Tibial artery (tissue), 4 donors: Measurements from ENCODE around the gene CKLF.
"Not testable (repeated sequence)": the region's sequence is repeated elsewhere in the genome, so short reads cannot be mapped to it uniquely, and the experiment has no call there.

Source experiments
- DNase-seq, 2 donors: peaks; one replicate each; pipeline ENCODE4 v3.0.0-alpha.2; 2019
- H3K27ac ChIP-seq, 2 donors: fragments of 200-600 bp; sonication (generic) in 1 of 2; 1 replicate in 1 of 2; 2 replicates in 1 of 2; pipeline ENCODE4 v1.5.1; 2018 to 2019; ENCODE audit warnings: mild to moderate bottlenecking in 1 of 2
- H3K27me3 ChIP-seq, 2 donors: fragments of 200-600 bp; sonication (generic) in 1 of 2; one replicate each; pipeline versions ENCODE4 v1.5.1 to v1.6.0; 2016 to 2019
- H3K36me3 ChIP-seq, 3 donors: fragments of 200-600 bp; sonication (generic) in 2 of 3; one replicate each; pipeline ENCODE4 v1.5.1; 2016 to 2019; ENCODE audit warnings: mild to moderate bottlenecking in 2 of 3
- H3K4me1 ChIP-seq, 4 donors: fragments of 200-600 bp; sonication (generic) in 2 of 4; 1 replicate in 3 of 4; 2 replicates in 1 of 4; pipeline ENCODE4 v1.5.1; 2016 to 2019
- H3K4me3 ChIP-seq, 2 donors: fragments of 200-600 bp; sonication (generic) in 1 of 2; 1 replicate in 1 of 2; 2 replicates in 1 of 2; pipeline ENCODE4 v1.5.1; 2018 to 2019; ENCODE audit warnings: mild to moderate bottlenecking in 2 of 2
- H3K9me3 ChIP-seq, 3 donors: fragments of 200-600 bp; sonication (generic) in 1 of 3; one replicate each; pipeline ENCODE4 v1.5.1; 2016 to 2019
- intact Hi-C: fragments of 100-400 bp; cut with DNase I; formaldehyde crosslinking; loops from one replicate; pipeline ENCODE4 v1.15.0; 2023; ENCODE audit warnings: low total_unique reads
- TF ChIP-seq, protein P1 (sequence below), 2 experiments: fragments of 200-600 bp in 1 of 2; fragments of 450-650 bp in 1 of 2; IDR thresholded peaks; one replicate each; pipeline ENCODE4 v1.5.1; 2017 to 2019; ENCODE audit warnings: antibody characterized with exemption in 2 of 2, mild to moderate bottlenecking in 1 of 2, moderate library complexity in 1 of 2

CKLF gene

DNA sequence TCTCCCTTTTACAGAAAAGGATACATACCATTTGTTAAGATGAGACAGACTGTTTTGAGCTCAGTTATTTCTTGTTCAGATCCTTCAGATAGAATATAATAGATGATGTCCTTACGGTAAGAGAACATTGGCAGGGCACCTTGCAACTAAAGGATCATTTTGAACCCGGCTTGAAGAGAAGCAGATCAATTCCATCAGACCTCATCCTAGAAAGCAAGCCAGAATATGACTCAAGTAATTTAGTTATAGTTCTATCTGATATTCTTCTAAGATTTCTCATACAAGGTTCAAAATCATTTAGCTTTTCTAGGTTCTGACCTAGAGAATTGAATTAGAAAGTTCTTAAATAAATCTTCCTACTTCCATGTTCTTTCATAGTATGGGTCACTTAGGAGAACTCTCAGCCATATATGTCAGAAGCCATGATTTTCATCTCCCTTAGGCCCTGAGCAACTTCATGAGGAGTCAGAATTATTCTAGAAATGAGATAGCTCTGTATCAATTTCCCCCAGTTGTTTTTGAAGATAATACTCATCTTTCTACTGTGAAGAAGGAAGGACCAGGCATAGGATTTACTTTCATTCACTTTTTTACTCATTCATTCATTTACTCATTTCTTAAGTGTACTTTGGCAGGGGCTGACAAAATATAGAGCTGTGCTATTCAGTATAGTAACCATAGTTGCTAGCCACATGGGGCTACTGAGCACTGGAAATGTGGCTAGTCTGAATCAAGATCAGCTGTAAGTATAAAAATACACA is 11.4 kb downstream of the CKLF start:
- intact Hi-C loops = no loop called here
- Histone ChIP-seq H3K9me3 (no peaks in the 10 kb centered on the region), H3K27ac (no peak overlapping the region), H3K4me3 (no peak overlapping the region), H3K36me3 (peaks cover 12 to 44% (median 21%) of the 10 kb centered on the region in 3 donors), H3K27me3 (no peaks in the 10 kb centered on the region), H3K4me1 (peaks cover 0 to 4% (median 0%) of the 10 kb centered on the region in 4 donors)
- DNase-seq = no peak
- TF ChIP-seq, protein P1, sequence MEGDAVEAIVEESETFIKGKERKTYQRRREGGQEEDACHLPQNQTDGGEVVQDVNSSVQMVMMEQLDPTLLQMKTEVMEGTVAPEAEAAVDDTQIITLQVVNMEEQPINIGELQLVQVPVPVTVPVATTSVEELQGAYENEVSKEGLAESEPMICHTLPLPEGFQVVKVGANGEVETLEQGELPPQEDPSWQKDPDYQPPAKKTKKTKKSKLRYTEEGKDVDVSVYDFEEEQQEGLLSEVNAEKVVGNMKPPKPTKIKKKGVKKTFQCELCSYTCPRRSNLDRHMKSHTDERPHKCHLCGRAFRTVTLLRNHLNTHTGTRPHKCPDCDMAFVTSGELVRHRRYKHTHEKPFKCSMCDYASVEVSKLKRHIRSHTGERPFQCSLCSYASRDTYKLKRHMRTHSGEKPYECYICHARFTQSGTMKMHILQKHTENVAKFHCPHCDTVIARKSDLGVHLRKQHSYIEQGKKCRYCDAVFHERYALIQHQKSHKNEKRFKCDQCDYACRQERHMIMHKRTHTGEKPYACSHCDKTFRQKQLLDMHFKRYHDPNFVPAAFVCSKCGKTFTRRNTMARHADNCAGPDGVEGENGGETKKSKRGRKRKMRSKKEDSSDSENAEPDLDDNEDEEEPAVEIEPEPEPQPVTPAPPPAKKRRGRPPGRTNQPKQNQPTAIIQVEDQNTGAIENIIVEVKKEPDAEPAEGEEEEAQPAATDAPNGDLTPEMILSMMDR (IDR thresholded peaks at IDR 0.05) = no peak

DNA sequence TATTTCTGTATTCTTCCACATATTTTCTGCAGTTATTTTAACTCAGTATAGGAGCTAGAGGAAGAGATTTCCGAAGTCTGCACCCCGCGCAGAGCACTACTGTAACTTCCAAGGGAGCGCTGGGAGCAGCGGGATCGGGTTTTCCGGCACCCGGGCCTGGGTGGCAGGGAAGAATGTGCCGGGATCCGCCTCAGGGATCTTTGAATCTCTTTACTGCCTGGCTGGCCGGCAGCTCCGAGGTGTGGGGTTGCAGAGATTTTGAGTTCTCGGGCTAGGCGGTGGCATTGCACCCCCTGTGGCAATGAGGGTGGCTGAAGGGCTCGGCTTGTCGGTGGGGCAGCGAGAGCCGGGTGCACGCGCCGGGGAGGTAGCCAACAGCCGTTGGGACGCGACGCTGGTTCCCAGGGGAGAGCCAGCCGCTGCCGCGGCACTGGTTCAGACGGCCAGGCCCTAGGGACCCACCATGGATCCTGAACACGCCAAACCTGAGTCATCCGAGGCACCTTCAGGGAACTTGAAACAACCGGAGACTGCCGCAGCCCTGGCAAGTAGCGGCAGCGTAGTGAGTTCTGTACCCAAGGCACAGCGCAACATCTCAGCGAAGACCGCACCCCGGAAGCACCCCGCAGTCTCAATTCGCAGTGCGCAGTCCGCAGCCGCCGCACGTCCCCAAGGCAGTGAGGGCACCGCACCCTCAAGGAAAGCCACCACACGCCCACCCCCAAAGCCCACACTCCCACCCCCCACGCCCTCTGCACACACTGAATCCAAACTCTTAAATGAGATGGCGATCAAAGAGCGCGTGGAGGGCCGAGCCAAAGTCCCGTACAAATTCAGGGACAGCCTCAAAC is 13.9 kb downstream of the CKLF start, which contains the start of gene CMTM1:
CMTM1 (plus strand) TSS at position 389 of the 851 bp plus-strand sequence; CDS start at position 464, 75 bp downstream.
- Histone ChIP-seq H3K4me1 (peaks cover 0 to 16% (median 0%) of the 10 kb centered on the region in 4 donors), H3K27me3 (no peaks in the 10 kb centered on the region), H3K36me3 (peaks cover 12 to 37% (median 21%) of the 10 kb centered on the region in 3 donors)

DNA sequence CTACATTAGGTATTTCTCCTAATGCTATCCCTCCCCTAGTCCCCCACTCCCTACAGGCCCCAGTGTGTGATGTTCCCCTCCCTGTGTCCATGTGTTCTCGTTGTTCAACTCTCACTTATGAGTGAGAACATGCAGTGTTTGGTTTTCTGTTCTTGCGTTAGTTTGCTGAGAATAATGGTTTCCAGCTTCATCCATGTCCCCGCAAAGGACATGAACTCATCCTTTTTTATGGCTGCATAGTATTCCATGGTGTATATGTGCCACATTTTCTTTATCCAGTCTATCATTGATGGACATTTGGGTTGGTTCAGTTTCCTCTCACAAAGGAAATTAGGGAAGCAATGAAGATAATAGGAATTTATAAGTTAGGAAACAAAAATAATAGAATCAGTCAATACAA is 14.9 kb downstream of the CKLF start:
- H3K9me3 ChIP-seq, DNase-seq, H3K27me3 ChIP-seq, H3K4me3 ChIP-seq, intact Hi-C loops, H3K27ac ChIP-seq: not testable (repeated sequence)
- peaks cover 0 to 16% (median 0%) of the 10 kb centered on the region in 4 donors for H3K4me1 ChIP-seq
- H3K36me3 ChIP-seq = peaks cover 12 to 37% (median 21%) of the 10 kb centered on the region in 3 donors

More for the DNA sequence above, 13.9 kb downstream of the CKLF start, which contains the start of gene CMTM1:
- TF ChIP-seq, protein P1 (IDR thresholded peaks at IDR 0.05) = no peak
- intact Hi-C loops = no loop called here
- H3K9me3 ChIP-seq = no peaks in the 10 kb centered on the region
- H3K27ac ChIP-seq = no peak within 1 kb of the TSS
- no peak within 1 kb of the TSS for H3K4me3 ChIP-seq
- no peak for DNase-seq

DNA sequence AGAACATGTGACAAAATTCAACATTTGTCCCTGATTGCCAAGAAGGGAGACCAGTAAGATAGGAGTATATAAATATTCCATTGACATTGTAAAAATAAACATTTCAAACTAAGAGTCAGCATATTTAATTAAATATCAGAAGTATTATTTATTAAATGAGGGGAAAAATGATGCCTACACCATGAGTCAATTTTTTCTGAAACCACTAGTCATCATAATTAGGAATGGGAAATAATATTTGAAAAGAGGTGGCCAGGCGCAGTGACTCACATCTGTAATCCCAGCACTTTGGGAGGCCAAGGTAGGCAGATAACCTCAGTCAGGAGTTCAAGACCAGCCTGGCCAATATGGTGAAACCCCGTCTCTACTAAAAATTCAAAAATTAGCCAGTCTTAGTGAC is 16.0 kb downstream of the CKLF start:
- Histone ChIP-seq H3K27ac (no peak overlapping the region), H3K36me3 (peaks cover 12 to 32% (median 21%) of the 10 kb centered on the region in 3 donors), H3K4me3 (no peak overlapping the region), H3K27me3 (no peaks in the 10 kb centered on the region), H3K9me3 (no peaks in the 10 kb centered on the region), H3K4me1 (peaks cover 0 to 16% (median 0%) of the 10 kb centered on the region in 4 donors)
- DNase-seq = no peak
- TF ChIP-seq, protein P1 (IDR thresholded peaks at IDR 0.05) = no peak
- intact Hi-C loops = no loop called here

GRCh38 chr16:66569131-66569530 is 16.8 kb downstream of the CKLF start:
- no peak for DNase-seq
- Histone ChIP-seq H3K9me3 (no peaks in the 10 kb centered on the region), H3K27me3 (no peaks in the 10 kb centered on the region), H3K4me3 (no peak overlapping the region), H3K4me1 (peaks cover 0 to 16% (median 0%) of the 10 kb centered on the region in 4 donors), H3K36me3 (peaks cover 12 to 24% (median 21%) of the 10 kb centered on the region in 3 donors), H3K27ac (no peak overlapping the region)
- TF ChIP-seq, protein P1 (IDR thresholded peaks at IDR 0.05) = no peak
- intact Hi-C loops = no loop called here
